Right lobe of liver (tissue), 4 donors: ENCODE measurements around the gene ZMIZ1.

ENCODE experiments used
- CTCF ChIP-seq, 4 donors: fragments of 200-600 bp in 3 of 4; fragments of 450-650 bp in 1 of 4; IDR thresholded peaks; one replicate each; pipeline versions ENCODE4 v1.5.1 to v1.8.0; 2016 to 2022; ENCODE audit warnings: antibody characterized with exemption in 4 of 4, mild to moderate bottlenecking in 2 of 4
- POLR2A ChIP-seq: fragments of 450-650 bp; IDR thresholded peaks from one replicate; pipeline ENCODE4 v1.6.1; 2017; ENCODE audit warnings: antibody characterized with exemption, mild to moderate bottlenecking
- donor health status: DM: no; HTN: no; CAD: no.
- donor health status: DM: no; HTN: no; CAD: no.
- donor health status: DM: no; HTN: yes; CAD: no.

- TF ChIP-seq CTCF (IDR thresholded peaks at IDR 0.05) (no peak), POLR2A (no peak)
These were observed 286.8 kb downstream of the ZMIZ1 start for GRCh38 chr10:79355420-79356017.
